Right lung (tissue), 5 donors: ENCODE measurements around the gene PPIG. TPM values are rescaled to one million over a fixed set of nuclear protein-coding genes. Genes with fewer than 3 reads are reported as not detected.
"Not testable (repeated sequence)": the region's sequence is repeated elsewhere in the genome, so short reads cannot be mapped to it uniquely, and the experiment has no call there.

ENCODE experiments used
- DNase-seq, 2 donors: peaks; one replicate each; pipeline ENCODE4 v3.0.0-alpha.2; 2013
- polyA plus RNA-seq, 5 donors: library from polyadenylated mRNA; unstranded; fragments of 120-200 nt; gene quantifications; one replicate each; pipeline versions ENCODE4 v1.2.1 to v1.2.3, GENCODE V29; 2013; ENCODE audit warnings: inconsistent platforms in 1 of 5, low replicate concordance in 1 of 5; ENCODE audit not compliant: insufficient read length in 5 of 5, insufficient read depth in 1 of 5

PPIG gene
- polyA plus RNA-seq, 5 donors = 63.2 to 111 (median 94.8) TPM

- no peak for DNase-seq
Observed at GRCh38 chr2:169662744-169663143, 78.6 kb downstream of the PPIG start.

- no peak for DNase-seq
Observed at GRCh38 chr2:169663247-169663646, 79.1 kb downstream of the PPIG start.

DNA sequence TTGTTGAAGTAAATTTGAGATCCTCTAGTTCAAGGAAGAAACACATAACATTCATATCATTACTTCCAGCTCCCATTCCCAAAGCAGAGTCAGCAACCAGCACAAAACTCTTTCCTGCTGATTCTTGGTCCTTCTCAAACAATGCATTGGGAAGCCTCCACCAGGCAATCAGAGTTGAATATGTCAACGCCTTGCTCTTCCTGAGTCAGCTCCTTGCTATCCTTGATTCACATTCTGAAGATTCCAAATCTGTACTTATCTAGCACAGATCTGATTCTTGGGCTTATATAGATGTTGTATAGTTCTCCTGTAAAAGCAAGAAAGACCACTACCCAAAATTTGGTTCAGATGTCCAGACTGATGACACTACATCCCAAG lies 80.4 kb downstream of the PPIG start:
- no peak for DNase-seq

DNA sequence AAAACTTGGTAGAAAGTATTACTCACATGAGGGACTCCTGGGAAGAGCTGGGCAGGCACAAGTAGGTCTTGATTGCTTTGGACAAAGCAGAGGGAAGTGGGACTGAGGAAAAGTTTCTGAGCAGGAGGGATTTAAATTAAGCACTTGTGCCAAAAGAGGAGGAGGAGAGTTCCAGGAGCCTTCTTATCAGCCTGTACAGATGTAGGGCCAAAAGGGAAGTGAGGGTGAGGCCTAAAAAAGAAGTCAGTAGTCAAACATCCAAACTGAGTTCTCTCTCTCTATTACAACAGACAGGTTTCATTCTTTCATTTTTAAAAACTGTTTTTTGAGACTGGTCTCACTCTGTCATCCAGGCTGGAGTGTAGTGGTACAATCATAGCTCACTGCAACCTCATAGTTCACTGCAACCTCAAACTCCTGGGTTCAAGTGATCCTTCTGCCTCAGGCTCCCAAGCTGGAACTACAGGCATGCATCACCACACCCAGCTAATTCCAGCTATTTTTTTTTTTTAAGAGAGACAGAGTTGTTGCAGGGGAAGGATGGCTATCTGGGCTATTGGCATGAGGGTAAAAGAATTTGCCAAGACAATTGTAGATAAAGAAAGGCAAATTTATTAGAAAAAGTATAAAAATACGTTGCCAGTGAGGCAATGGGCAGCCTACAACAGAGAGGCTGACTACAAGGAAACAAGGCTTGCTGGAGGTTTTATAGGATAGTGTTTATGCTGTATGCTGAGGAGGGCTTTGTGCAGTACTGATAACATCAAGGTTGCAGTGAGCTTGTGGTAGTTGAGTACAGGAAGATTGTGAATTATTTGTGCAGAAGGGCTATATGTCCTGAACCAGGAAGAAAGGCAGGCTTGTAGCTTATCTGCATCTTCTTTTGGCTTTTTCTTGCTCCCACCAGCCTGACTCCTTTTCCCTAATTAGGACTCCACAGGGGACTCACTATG lies 81.1 kb downstream of the PPIG start:
- no peak for DNase-seq

DNA sequence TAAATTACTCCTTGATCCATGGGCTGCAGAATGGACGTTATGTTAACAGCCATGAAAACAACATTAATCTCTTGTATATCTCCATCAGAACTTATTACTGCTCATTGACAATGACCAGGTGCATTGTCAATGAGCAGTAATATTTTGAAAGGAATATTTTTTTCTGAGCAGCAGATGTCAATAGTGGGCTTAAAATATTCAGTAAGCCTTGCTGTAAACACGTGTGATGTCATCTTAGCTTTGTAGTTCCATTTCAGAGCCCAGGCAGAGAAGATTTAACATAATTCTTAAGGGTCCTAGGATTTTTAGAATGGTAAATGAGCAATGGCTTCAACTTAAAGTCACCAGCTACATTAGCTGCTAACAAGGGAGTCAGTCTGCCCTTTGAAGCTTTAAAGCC lies 83.4 kb downstream of the PPIG start:
- no peak for DNase-seq

DNA sequence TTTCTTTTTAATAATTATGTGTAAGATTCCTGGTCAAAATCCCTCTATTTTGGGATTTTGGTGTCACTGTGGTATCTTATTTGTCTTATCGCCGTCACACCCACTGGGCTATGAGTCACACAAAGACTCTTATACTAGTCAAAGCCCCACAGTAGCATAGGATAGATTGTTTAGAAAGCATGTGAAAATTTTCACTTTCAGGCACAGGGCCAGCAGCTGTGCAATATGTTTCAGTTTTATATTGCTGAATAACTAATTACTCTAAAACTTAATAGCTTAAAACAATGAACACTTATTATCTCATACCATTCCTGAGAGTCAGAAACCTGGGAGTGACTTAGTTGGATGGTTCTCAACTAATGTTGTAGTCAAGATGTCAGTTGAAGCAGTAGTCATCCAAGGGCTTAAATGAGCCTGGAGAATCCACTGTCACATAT lies 86.1 kb downstream of the PPIG start:
- DNase-seq = no peak

DNA sequence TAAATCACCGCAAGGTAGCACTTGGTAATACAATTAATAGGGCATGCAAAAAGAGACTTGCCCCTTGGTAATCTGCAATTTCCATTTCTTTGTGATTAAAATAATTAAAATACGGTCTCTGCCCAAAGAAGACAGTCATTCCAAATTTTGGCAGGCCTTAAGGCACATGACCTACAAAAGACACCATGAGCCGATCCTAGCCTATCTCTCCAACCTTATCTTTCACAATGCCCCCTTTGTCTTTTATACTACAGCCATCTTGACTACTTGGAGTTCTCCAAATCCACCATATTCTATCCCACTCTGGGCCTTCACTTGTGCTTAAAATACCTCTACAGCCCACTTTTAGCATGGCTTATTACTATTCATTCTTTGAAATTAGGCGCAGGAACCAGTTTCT lies 86.8 kb downstream of the PPIG start:
- no peak for DNase-seq

DNA sequence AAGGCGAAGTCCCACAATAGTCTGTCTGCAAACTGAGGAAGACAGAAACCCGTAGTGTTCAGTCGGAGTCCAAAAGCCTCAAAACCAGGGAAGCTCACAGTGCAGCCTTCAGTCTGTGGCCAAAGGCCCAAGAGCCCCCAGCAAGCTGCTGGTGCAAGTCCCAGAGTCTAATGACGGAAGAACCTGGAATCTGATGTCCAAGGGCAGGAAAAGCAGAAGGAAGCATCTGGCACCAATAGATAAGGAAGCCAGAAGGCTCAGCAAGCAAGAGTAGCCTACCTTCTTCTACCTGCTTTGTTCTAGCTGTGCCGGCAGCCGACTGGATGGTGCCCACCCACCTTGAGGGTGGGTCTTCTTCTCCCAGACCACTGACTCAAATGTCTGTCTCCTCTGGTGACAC lies 88.3 kb downstream of the PPIG start:
- DNase-seq = no peak

DNA sequence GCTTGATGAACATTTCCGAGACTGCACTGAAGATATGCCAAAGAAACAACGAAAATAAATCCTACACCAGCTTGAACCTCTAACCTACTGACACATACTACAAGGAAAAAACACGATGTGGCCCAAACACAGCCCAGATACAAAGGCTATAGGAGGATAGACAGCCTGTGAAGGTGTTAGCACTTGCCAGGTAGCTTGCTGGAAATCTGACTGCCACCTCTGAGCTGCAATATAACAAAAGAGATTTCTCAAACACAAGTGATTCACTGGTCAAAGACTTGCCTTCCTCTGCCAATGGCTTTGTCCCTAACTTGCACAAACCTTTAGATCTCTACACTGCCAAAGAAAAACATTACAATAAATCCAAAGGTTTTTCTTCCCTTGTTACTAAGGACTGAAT lies 89.0 kb downstream of the PPIG start:
- DNase-seq = no peak

- DNase-seq = no peak
Observed at GRCh38 chr2:169673921-169674320, 89.8 kb downstream of the PPIG start.

GRCh38 chr2:169676357-169676756 lies 92.2 kb downstream of the PPIG start:
- DNase-seq = no peak

DNA sequence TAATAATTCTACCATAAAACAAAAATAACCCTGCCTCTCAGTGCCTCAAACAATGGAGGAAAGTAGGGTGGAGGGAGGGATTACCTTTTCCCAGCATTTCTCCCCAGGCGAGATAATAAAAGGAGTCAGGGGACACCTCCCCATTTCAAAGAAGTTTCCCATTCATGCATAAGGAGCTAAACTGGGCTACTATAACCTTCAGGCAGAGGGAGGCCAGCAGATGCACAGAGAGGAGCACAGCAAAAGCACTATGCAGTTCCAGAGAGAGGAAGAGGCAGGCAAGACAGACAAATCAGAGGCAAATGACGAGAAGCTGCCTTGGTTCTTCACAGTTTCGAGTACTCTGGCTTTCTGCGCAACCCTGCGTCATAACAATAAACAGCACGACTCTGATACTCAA lies 92.7 kb downstream of the PPIG start:
- DNase-seq = no peak

- DNase-seq = no peak
Observed at GRCh38 chr2:169683054-169683424, 98.9 kb downstream of the PPIG start.

DNA sequence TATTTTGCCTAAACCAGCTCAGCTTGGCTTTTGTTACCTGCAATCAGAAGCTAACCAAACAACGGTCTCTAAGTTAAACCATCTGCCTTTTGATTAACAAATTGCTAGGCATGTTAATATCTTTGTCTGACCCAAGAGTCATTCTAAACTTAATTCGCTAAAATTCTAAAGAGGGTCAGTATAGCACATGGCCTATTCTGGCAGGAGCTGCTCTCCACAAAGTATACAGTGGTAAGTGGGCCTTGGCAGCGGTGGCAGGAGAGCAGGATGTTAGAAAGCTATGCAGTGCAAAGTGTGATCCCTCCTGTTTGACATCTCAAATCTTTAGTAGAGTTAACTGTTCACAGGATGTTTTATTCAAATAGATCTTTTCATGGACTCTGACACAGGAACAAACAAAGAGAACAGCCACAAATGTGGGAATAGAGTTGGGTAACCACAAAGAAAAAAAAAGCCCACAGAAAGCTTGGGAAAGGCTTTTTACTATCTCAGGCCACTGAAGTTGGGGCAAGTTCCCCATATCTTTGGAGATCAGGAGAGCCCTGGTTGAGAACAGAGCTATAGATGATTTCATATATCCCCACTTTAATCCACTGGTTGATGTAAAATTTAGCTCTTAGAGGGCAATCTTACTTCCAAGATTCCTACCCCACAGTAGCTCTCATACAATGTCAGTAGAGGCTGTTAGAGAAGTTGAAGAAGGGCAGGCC lies 99.4 kb downstream of the PPIG start:
- DNase-seq = no peak

DNA sequence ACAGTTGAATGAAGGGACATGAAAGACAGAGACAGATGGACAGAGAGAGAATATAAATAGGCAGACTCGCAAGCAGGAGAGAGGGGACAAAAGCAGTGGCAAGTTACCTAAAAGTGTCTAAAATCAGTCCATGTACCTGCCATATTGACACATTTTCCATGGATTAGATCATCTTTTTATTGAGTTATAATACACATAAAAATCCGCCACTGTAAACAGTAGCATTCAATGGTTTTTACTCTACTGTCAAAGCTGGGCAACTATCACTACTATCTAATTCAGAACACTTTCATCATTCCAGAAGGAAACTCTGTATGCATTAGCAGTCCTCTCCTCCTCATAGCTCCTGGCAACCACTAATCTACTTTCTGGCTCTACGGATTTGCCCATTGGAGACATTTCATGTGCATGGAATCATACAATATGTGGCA lies 100.0 kb downstream of the PPIG start:
- no peak for DNase-seq

- DNase-seq = not testable (repeated sequence)
Observed at GRCh38 chr2:169684712-169685111, 100.6 kb downstream of the PPIG start.

GRCh38 chr2:169686825-169687224 lies 102.7 kb downstream of the PPIG start:
- DNase-seq = not testable (repeated sequence)

DNA sequence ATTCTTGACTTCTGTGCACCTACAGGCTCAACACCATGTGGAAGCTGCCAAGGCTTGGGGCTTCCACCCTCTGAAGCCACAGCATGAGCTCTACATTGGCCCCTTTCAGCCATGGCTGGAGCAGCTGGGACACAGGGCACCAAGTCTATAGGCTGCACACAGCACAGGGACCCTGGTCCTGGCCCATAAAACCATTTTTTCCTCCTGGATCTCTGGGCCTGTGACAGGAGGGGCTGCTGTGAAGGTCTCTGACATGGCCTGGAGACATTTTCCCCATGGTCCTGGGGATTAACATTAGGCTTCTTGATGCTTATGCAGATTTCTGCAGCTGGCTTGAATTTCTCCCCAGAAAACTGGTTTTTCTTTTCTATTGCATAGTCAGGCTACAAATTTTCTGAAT lies 103.8 kb downstream of the PPIG start:
- DNase-seq = not testable (repeated sequence)

DNA sequence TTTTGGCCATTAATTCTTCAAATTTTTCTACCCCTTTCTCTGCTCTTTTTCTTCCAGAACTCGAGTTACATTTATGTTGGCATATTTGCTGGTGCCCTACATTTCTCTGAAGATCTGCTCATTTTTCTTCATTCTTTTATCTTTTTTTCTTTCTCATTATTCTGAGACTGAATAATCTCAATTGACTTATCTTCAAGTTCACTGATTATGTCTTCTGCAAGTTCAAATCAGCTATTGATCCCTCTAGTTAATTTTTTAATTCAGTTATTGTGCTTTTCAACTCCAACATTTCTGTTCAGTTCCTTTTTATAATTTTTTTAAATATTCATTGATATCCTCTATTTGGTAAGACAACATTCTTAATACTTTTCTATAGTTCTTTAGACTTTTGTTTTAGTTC lies 106.8 kb downstream of the PPIG start:
- DNase-seq = no peak
